Calu3 (cell line): Measurements from ENCODE around the gene RXFP3. TPM values are rescaled to one million over a fixed set of nuclear protein-coding genes. Genes with fewer than 3 reads are reported as not detected.

Source experiments
- Bru-seq: library from RNA; stranded (reverse); fragments of 400-500 nt; gene quantifications from one replicate; lab custom pipeline; 2021; lab: Mats Ljungman, UMichigan
- BruChase-seq, 2 experiments: library from RNA; stranded (reverse); fragments of 400-500 nt; gene quantifications; one replicate each; lab custom pipeline; 2021; lab: Mats Ljungman, UMichigan
- BruUV-seq: library from RNA; stranded (reverse); fragments of 400-500 nt; replicated peaks from 2 replicates; lab custom pipeline; 2021; lab: Mats Ljungman, UMichigan
- CTCF ChIA-PET: fragments of 300-600 bp; sonication (Branson Sonifier 250); formaldehyde crosslinking; loops from one replicate; lab custom pipeline; 2022; ENCODE audit warnings: antibody characterized with exemption; lab: Charles Lee
- DNase-seq: peaks from one replicate; pipeline ENCODE4 v3.0.0; 2022
- H3K27ac Mint-ChIP-seq: one replicate; pipeline ENCODE4 v1.8.0; 2022; ENCODE audit warnings: mixed read lengths; ENCODE audit not compliant: unreplicated experiment
- H3K27me3 Mint-ChIP-seq: one replicate; pipeline ENCODE4 v1.8.0; 2022; ENCODE audit warnings: mixed read lengths; ENCODE audit not compliant: unreplicated experiment
- H3K36me3 Mint-ChIP-seq: one replicate; pipeline ENCODE4 v1.8.0; 2022; ENCODE audit warnings: mild to moderate bottlenecking, moderate library complexity, mixed read lengths; ENCODE audit not compliant: insufficient read depth, unreplicated experiment
- H3K4me1 Mint-ChIP-seq: one replicate; pipeline ENCODE4 v1.8.0; 2022; ENCODE audit warnings: mild to moderate bottlenecking, low read depth, mixed read lengths; ENCODE audit not compliant: unreplicated experiment
- H3K4me3 Mint-ChIP-seq: one replicate; pipeline ENCODE4 v1.8.0; 2022; ENCODE audit warnings: mild to moderate bottlenecking, low read depth, moderate library complexity, mixed read lengths; ENCODE audit not compliant: unreplicated experiment
- H3K9me3 Mint-ChIP-seq: one replicate; pipeline ENCODE4 v1.8.0; 2022; ENCODE audit warnings: low read depth, mixed read lengths; ENCODE audit not compliant: unreplicated experiment
- CTCF ChIP-seq: fragments of 200-600 bp; IDR thresholded peaks from one replicate; pipeline ENCODE4 v1.8.0; 2022; ENCODE audit warnings: antibody characterized with exemption; ENCODE audit not compliant: unreplicated experiment
- intact Hi-C: fragments of 100-400 bp; cut with micrococcal nuclease; formaldehyde crosslinking; loops from one replicate; pipeline ENCODE4 v1.10.0; 2022; ENCODE audit not compliant: unreplicated experiment
- long read RNA-seq: library from polyadenylated mRNA; stranded (forward); transcript quantifications from one replicate; pipeline ENCODE4 v2.0.0, GENCODE V29; 2022
- total RNA-seq: library from RNA; stranded (reverse); gene quantifications from 2 replicates; pipeline ENCODE4 v1.2.3, GENCODE V29; 2022

RXFP3 gene, protein sequence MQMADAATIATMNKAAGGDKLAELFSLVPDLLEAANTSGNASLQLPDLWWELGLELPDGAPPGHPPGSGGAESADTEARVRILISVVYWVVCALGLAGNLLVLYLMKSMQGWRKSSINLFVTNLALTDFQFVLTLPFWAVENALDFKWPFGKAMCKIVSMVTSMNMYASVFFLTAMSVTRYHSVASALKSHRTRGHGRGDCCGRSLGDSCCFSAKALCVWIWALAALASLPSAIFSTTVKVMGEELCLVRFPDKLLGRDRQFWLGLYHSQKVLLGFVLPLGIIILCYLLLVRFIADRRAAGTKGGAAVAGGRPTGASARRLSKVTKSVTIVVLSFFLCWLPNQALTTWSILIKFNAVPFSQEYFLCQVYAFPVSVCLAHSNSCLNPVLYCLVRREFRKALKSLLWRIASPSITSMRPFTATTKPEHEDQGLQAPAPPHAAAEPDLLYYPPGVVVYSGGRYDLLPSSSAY
- total RNA-seq = not detected in 2 replicates
- Bru-seq, nascent RNA = not detected
- not detected for BruChase-seq, experiment 1, labeled RNA remaining after a 6-hour chase
- not detected for BruChase-seq, experiment 2, labeled RNA remaining after a 2-hour chase
- long read RNA-seq = 0 reads

- Mint-ChIP-seq H3K27me3 (peaks cover 43% of the 10 kb centered on the region), H3K4me3 (no peak within 1 kb of the TSS)
These were observed at the start of gene RXFP3 for GRCh38 chr5:33936381-33937016. Gene RXFP3 (plus strand): TSS chr5:33936386. CDS start chr5:33936741, 355 bp downstream.

DNA sequence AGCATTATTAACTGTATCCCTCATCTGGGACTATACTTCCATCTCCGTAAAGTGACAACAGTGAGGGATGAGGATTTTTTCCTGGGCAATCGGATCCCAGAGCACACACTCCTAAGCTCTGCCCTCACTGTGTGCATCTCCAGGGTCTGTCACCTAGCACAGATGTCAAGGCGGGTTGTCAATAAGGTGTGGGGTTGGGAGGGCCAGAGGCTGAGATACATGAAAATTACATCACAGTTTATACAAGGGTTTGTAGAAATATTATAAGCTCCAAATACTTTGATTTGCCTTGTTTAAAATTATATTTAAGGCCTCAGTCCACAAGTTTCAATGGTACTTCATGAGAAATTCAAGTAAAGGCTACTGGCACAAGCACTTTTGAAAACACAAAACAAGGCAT is 48.9 kb upstream of the RXFP3 start:
- H3K9me3 Mint-ChIP-seq = no peaks in the 10 kb centered on the region
- TF ChIP-seq CTCF = no peak
- CTCF ChIA-PET = no interaction called here
- H3K27me3 Mint-ChIP-seq = peaks cover 3% of the 10 kb centered on the region
- BruUV-seq = no TSS peak
- DNase-seq = no peak
- H3K36me3 Mint-ChIP-seq = peaks cover under 1% of the 10 kb centered on the region
- no peak overlapping the region for H3K27ac Mint-ChIP-seq
- H3K4me3 Mint-ChIP-seq = no peak overlapping the region
- H3K4me1 Mint-ChIP-seq = peaks cover under 1% of the 10 kb centered on the region
- intact Hi-C loops = loop anchor here (5.0 kb wide), 1 partner anchor 1235 kb away; no protein-coding TSS in a partner anchor

More at GRCh38 chr5:33936381-33937016, at the start of gene RXFP3:
- BruUV-seq = no TSS peak
- TF ChIP-seq CTCF = no peak
- no peak for DNase-seq
- CTCF ChIA-PET = no interaction called here
- Mint-ChIP-seq H3K4me1 (peaks cover 9% of the 10 kb centered on the region), H3K9me3 (no peaks in the 10 kb centered on the region), H3K36me3 (no peaks in the 10 kb centered on the region), H3K27ac (no peak within 1 kb of the TSS)
- intact Hi-C loops = loop anchor here (10.0 kb wide), 2 partner anchors 172 to 352 kb away; no protein-coding TSS in a partner anchor

- no peaks in the 10 kb centered on the region for H3K27me3 Mint-ChIP-seq
- no peak overlapping the region for H3K27ac Mint-ChIP-seq
- no peak for TF ChIP-seq CTCF
- intact Hi-C loops = loop anchor here (5.0 kb wide), 1 partner anchor 1234 kb away; no protein-coding TSS in a partner anchor
- H3K36me3 Mint-ChIP-seq = peaks cover 5% of the 10 kb centered on the region
- no TSS peak for BruUV-seq
- H3K4me1 Mint-ChIP-seq = peaks cover 14% of the 10 kb centered on the region
- CTCF ChIA-PET = no interaction called here
- DNase-seq = no peak
- H3K4me3 Mint-ChIP-seq = no peak overlapping the region
- no peaks in the 10 kb centered on the region for H3K9me3 Mint-ChIP-seq
These were observed 47.6 kb upstream of the RXFP3 start for GRCh38 chr5:33888587-33888986.
